Posterior vena cava (tissue), 2 donors: ENCODE results near the gene RNF224. TPM values are rescaled to one million over a fixed set of nuclear protein-coding genes. Genes with fewer than 3 reads are reported as not detected.

Experiments
- DNase-seq: peaks from one replicate; pipeline ENCODE4 v3.0.0-alpha.2; 2020; ENCODE audit warnings: low spot score
- intact Hi-C, 2 donors: fragments of 100-400 bp; cut with DNase I; formaldehyde crosslinking; loops; one replicate each; pipeline versions ENCODE4 v1.14.1 to v1.14.2; 2022 to 2023
- total RNA-seq, 2 donors: library from RNA; stranded (reverse); fragmentation: NEBNext Ultra II Directional; extraction: Animal tissue kit (Norgen Biotek cat#: 25700); gene quantifications; one replicate each; pipeline ENCODE4 v1.2.1, GENCODE V29; 2021
- donor health status: DM: yes; HTN: yes; CAD: no.
- donor health status: DM: yes; HTN: yes; CAD: no.

The RNF224 gene
- total RNA-seq, 2 donors from 2014 or later, result not detected

DNA sequence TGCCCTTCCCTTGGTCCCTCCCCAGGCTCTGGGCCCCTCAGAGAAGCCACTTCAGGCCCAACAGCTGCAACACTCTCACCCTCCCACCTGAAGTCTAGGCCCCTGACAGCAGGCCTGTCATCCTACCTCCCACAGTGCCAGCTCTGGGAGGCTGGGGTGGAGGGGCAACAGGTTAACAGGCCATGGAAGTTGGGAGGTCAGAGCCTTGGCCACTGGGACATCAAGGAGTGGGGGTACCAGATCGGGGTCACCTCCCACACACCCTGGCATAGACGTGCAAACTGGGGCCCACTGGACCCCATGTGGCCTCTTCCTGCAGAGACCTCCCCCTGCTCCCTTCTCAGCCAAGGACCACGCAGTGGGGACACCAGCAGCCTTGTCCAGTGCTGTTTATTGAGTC is 36.1 kb upstream of the RNF224 start:
- no peak for DNase-seq
- intact Hi-C loops, result no loop called here

DNA sequence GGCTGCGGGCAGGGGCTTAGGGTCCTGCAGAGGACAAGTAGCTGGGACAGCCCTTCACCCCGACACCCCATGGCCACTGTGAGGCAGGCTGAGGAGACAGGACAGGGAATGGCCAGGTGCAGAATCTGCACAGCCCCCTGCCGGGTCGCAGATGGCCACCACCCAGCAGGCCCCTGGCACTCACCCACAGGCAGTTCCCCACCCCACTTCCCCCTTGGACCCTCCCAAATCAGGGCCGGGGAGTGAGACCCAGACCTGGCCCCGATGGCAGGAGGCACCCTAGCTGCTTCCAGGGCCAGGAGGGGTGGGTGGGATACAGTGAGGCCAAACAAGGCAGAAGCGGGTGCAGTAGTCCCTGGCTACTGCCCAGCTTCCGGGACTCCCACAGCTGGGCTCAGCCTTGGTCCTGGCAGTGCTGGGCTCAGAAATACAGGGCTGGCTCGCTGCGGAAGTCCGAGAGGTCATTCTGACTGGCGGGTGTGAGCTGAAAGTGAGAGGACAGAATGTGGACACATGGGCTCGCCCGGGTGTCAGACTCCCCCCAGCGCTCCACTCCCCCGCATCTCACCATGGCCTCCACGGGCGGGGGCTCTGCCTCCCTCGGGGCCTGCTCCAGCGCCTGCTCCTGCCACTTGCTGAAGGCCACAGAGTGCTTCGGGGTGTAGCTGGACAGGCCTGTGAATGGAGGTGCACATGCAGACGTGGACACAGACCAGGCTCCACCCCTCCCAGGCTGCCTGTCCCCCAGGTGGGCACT is 35.4 kb upstream of the RNF224 start:
- DNase-seq, result no peak
- intact Hi-C loops, result no loop called here

DNA sequence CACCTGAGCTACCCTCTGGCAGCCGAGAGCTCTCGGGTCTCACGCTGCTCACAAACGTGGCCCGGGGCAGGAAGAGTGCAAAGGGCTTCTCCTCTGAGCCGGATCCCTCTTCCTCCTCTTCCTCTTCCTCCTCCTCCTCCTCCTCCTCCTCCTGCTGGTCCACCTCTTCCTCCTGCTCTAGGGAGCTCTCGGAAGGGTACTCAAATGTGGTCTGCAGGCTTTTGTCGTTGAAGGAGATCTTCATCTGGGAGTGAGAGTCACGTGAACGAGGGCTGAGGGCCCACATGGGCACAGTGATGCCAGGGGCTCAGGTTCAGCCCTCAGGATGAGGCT is 34.9 kb upstream of the RNF224 start:
- no peak for DNase-seq
- intact Hi-C loops, result no loop called here

DNA sequence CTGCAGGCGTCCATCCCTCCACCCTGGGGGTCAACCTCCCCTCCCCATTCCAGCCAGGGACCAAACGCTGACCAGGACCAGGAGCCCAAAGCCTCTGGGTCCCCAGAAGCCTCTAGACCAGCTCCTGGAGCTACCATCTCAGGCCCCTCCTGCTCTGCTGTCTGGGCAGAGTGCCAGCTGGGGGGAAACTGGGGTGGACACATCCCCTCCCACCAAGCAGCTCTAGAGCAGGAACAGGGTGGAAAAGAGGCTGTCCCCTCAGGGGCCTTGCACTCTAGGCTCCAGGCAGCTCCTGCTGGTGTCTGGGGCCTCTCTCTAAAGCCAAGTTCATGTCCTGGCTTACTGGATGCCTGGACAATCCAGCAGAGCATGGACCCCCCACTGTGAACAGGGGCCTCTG is 34.4 kb upstream of the RNF224 start:
- intact Hi-C loops, result no loop called here
- no peak for DNase-seq

DNA sequence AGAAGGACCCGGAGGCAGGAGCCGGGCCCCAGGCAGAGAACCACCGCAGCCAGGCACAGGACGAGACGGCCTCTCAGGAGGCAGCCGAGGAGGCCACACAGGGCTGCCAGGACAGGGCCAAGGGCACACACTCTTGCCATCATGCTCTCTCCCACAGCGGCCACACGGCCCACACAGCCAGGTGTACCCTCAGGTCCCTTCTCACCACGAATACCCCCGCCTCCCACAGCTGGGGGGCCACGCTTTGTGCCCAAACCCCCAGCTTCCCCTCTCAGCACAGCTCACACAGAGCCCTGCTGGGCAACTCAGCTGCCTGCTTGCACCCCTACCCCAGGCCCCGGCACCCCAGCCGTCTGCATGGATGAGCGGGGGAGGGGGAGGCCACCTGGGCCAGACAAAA is 33.5 kb upstream of the RNF224 start:
- intact Hi-C loops, result no loop called here
- DNase-seq, result no peak

DNA sequence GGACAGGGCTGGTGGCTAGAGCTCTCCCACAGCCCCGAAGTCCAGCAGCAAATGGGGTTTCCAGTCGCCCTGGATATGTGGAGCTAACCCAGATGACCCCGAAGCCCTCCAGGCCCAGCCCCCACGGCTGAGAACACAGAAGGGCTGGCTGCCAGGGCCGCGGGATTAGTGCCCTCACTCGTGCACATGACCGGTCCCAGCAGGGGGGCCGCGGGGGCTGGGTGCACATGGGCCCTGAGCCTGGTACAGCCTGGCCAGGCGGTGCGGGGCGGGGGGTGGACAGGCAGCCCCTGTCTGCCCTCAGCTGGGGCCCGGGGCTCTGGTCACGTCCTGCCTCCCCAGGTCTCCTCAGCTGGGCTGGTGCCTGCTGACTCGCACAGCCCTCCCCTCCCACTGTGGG is 32.9 kb upstream of the RNF224 start:
- DNase-seq, result no peak
- intact Hi-C loops, result no loop called here

DNA sequence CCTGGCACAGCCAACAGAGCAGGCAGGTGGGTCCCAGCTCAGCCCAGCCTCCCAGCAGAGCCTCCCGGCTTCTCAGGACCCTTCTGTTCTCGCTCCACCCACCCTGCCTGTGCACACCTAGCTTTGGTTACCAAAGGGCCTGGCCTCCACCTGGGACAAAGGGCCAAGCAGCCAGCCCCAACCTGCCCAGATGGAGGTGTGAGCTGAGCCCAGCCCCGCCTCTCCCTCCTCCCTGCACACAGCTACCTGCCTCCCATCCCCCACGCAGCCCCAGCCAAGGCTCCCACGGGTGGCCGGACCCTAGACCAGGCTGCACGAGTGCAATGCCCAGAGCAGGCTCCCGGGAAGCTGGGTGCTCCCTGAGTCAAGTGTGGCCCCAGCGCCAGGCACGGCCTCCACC is 32.4 kb upstream of the RNF224 start:
- no peak for DNase-seq
- intact Hi-C loops, result no loop called here

DNA sequence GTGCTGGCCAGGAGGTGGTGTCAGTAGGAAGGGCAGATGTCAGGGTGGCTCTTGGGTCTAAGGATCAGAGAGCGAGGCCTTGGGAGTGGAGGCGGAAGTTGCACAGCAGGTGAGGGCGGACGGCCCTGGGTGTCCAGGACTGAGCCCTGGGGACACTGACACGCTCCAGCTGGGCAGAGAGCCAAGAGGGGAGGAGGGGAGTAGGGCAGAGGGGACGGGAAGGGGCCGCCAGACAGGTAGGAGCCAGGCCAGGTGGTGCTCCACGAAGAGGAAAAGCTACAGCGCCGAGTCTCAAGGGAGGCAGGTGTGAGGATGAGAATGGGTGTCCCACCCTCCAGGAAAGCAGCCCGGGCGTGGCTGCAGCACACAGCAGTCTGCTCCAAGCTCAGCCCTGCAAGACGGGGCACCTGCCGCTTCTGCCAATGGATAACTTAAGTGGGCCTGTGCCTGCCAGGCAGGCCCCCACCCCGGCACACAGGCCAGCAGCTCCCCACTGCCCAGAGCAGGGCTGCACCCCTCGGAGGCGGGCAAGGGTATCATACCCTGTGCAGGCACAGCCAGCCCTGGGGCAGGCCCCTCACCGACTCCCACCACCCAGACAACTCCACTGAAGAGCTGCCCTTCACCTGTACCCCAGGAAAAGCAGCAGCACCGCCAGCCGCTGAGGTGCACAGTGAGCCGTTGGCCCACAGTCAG is 31.6 kb upstream of the RNF224 start:
- DNase-seq, result no peak

DNA sequence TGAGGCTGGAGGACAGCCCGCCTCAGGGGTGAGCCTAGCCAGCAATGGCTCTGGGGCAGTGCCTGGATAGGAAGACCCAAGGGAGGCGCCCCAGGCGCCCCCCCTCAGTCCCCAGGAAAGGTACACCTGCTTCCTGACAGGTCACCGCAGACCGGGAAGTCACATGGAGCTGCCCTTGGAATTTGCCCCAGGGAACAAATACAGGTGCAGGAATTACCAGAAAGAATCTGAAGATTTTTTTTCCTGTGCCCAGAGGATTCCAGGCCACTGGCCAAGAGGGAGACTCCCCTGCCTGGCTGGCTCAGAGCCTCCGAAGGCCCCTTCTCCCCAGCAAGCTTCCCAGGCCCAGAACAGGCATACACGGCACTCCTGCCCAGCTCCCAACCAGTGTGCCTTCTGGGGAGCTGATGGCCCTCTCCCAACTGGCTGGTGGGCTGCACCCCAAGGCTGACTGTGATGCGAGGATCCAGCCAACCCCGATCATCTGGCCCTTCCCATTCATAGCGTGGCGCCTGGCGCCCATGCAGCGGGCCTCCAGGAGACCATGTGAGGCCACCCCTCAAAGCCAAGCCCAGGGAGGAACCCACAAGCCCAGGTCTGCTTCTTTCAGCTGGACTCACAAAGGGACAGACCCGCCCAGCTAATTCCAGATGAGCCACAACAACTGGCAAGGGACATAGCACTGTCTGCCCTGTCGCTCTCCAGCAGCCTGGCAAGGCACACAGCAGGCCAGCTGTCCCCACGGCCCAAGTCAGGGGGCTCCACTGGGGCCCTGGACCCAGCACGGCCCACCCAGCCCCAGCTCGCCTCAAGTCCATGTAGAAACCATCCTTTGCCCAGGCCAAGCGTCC is 29.0 kb upstream of the RNF224 start:
- no peak for DNase-seq
- intact Hi-C loops, result no loop called here

More for the DNA sequence above, 31.6 kb upstream of the RNF224 start:
- intact Hi-C loops, result no loop called here

DNA sequence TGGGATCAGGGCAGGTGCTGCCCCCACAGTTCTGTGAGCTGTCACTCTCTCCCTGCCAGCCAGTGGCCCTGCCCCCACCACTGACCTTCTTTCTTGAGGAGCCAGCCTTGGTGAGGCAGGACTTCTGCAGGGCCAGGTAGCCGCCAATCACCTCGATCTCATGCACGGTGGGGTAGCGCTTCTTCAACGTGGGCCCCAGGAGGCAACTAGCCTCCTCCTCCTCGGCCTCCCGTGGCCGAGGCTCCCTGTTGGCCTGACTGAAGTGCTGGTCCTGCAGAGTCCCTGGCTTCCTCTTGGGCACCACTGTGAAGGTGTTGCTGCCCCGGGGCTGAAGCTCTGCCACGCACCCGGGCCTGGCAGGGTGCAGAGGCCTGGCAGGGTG is 28.4 kb upstream of the RNF224 start:
- intact Hi-C loops, result no loop called here
- no peak for DNase-seq

DNA sequence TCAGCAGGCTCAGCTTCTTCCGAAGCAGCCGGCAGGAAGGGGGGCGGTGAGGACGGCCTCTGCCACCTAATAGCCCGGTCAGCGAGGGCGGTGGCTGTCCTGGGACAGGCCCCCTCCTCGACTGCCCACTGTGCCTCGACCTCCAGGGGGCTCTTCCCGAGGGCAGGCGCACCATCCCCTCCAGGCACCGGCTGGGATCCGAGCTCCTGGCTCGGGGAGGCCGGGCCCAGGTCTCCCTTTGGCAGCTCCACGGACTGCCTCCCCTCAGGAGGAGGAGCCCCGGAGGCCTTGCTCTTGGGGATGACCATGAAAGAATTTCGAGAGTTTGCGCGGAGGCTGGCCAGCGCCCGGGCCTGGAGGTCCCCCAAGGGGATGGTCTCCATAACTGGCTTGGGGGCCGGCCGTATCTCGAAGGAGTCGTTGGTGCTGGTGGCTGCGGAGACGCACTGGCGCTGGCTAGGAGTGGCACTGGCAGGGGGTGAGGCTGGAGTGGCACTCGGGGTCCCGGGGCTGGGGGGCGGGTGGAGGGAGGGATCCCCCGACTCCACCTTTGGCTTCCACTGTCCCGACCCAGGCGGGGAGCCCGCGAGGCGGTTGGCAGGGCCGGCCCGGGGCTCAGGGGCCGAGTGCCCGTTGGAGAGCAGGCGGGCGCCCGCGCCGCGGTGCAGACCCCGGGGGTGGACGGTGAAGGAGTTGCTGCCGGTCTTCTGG is 27.7 kb upstream of the RNF224 start:
- no peak for DNase-seq

DNA sequence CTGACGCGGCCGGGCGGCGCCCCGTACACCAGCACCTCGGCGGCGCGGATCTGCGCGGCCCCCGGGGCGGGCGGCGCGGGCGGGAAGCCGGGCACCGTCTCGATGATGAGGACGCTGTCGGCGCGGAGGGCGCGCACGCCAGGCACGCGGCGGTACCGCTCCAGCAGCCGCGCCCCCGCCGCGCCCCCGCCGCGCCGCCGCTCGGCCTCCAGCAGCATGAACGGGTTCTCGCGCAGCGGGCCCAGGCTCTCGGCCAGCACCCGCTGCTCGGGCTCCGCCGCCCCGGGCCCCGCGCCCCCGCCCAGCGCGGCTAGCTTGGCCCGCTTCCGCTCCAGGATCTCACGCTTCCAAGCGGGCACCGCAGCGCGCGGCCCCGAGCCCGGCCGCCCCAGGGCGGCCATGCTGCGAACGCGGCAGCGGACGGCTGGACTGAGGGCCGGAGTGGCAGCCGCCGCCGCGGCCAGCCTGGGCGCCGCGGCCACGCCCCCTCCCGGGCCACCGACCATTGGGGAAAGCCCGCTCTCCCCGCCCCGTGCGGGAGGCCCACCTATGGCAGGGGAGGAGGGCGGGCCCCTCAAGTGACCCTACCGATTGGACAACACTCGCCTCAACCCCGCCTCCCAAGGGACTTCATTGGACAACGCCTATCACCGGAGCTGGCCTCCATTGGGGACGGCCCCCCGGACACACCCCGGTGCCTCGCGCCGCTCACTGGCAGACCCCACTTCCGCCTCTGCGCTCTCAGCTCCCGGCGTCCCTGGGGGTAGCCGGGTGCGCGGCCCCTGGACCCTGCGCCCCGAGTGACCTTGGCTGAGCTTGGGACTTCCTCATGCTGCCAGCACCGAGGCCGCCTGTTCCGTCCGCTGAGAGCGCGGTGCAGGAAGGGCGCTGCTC is 26.7 kb upstream of the RNF224 start, which contains the start of gene TPRN:
TPRN (minus strand) TSS at position 431 of the 894 bp plus-strand sequence; CDS start at position 401, 30 bp downstream.
- DNase-seq, result peak; percentile 100
- intact Hi-C loops, result no loop called here

More for the DNA sequence above, 27.7 kb upstream of the RNF224 start:
- intact Hi-C loops, result no loop called here

DNA sequence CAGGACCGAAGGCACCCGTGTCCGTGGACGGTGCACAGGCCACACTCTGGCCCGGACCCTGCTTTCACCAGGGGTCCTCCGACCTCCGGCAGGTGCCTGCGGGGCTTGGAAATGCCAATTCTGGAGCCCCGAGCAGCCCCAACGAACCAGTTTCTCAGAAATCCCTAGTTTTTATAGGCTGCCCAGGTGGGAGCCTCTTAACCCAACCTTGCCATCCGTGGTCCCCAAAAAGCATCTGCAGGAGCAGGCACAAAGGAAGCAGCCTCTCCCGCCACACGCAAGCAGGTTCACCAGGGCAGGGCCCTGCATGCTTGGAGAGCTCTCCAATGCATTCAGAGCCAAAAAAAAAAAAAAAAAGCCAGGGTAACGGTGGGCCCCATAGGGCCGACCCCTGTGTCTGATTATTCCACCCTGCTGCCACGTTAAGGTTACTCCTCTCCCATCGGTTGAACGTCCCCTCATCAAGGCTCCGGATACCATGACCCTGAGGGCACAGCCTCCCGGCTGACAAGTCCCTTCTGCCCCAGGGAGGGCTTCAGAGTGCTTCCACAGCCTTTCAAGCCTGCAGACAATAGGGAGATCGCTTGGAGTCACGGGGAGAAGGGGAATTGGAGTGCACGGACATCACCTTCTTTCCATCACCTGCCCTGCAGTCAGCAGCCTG is 26.0 kb upstream of the RNF224 start:
- intact Hi-C loops, result no loop called here
- no peak for DNase-seq

DNA sequence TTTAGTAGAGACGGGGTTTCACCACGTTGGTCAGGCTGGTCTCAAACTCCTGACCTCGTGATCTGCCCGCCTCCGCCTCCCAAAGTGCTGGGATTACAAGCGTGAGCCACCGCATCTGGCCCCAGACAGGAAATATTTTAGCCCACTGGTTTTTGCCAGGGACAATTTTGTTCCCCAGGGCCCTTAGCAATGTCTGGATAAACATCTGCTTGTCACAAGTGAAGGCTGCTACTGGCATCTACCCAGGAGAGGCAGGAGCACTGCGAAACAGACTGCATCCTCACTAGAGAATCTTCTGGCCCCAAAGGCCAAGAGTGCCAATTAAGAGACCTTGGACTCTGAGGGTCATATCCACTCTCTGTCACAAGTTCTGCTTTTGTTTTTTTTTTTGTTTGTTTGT is 24.3 kb upstream of the RNF224 start:
- no peak for DNase-seq
- intact Hi-C loops, result no loop called here

DNA sequence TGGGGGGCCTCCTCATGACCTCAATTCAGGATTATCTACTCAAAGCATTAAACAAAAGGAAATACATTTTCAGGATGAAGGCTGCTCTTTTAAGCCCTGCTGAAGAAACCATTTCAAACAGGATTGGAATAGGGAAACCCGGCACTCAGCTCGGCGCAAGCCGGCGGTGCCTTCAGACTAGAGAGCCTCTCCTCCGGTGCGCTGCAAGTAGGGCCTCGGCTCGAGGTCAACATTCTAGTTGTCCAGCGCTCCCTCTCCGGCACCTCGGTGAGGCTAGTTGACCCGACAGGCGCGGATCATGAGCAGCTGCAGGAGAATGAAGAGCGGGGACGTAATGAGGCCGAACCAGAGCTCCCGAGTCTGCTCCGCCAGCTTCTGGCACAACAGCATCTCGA is 22.6 kb upstream of the RNF224 start:
- DNase-seq, result no peak
- intact Hi-C loops, result no loop called here

DNA sequence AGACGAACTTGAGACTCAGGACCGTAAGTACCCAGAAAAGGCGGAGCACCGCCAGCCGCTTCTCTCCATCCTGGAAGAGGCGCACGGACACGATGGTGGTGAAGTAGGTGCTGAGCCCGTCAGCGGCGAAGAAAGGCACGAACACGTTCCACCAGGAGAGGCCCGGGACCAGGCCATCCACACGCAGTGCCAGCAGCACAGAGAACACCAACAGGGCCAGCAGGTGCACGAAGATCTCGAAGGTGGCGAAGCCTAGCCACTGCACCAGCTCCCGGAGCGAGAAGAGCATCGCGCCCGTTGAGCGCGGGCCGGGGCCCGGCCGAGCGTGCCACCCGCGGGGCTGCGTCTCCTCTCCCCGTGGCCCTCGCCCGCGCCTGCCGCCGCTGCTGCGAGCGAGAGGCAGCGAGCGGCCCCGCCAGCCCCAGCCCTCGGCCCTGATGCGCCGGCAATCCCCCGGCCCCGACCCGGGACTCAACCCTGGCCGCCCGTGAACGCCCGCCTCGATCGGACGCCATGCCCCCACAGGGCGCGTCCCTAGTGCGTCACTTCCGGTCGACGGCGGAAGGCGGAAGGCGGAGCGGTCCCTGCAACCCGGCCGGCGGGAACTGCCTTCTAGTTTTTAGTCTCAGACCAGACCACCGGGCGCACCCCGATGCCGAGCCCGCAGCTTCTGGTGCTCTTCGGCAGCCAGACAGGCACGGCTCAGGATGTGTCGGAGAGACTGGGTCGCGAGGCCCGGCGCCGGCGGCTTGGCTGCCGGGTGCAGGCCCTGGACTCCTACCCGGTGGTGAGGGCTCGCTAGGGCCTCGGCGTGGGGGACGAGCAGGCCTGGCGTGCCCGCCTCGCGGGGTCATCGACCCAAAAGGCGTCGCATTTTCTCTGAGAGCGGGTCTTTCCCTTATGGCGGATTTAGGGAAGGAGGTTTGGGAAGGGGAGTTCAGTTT is 21.9 kb upstream of the RNF224 start, which contains the start of the genes NDOR1 and TMEM203:
NDOR1 (plus strand) TSS at position 575 of the 944 bp plus-strand sequence; CDS start at position 653, 78 bp downstream.
TMEM203 (minus strand) TSS at position 523 of the 944 bp plus-strand sequence; CDS start at position 289, 234 bp downstream.
- peak; percentile 98 for DNase-seq
- intact Hi-C loops, result no loop called here

DNA sequence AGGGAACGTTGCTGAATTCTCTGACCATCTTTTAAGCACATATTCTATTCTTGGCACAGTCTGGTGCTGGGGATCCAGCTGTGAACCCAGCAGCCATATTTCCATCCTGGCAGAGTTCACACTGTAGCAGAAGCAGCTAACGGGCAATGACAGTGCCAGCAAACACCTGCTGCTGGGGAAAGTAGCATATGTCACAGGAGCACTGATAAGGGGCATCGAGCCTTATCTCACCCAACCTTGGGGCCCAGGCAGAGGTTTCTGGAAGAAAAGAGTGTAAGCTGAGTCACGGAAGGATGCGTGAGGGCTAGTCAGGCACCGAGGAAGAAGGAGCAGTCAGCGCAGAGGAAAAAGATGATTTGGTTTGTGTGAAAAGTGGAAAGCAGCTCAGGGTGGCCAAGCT is 20.7 kb upstream of the RNF224 start:
- intact Hi-C loops, result no loop called here

More for the DNA sequence above, 20.7 kb upstream of the RNF224 start:
- DNase-seq, result no peak
